ENCODE measurements around the gene MTCL1. TPM values are rescaled to one million over a fixed set of nuclear protein-coding genes. Genes with fewer than 3 reads are reported as not detected.

Gene MTCL1
- total and polyA plus RNA-seq, 9 of the 15 experiments (the other 6 are each of a cell fraction or from before 2014, with no cell fraction given): 0.21 to 7.4 (median 3.7) TPM

GRCh38 chr18:8730080-8730827 lies 24.9 kb downstream of the MTCL1 start (continued):
- TF ChIP-seq CHD7 (IDR thresholded peaks at IDR 0.05; ENCODE audit: low read depth, low read length) (no peak), TRIM28 (IDR thresholded peaks at IDR 0.05) (peak; percentile 93), ZNF75A (CRISPR knock-in tag; IDR thresholded peaks at IDR 0.05) (no peak), ARID4B (CRISPR knock-in tag; IDR thresholded peaks at IDR 0.05) (no peak), ZNF175 (CRISPR knock-in tag; IDR thresholded peaks at IDR 0.05; ENCODE audit: low read depth) (no peak), SMARCA4 (IDR thresholded peaks at IDR 0.05) (peak; percentile 96), MAFG (tag; conservative IDR thresholded peaks at IDR 0.05) (0 out of 2 replicates have a peak, but pooled peaks have one; percentile 5)

All from K562 (cell line).